OCI-LY1 (cell line): ENCODE results near the gene CNIH4.

Source experiments
- H2AFZ ChIP-seq: fragments of 200-600 bp; sonication (generic), shearing (Covaris generic); 2 replicates; pipeline ENCODE4 v1.6.0; 2014; ENCODE audit warnings: antibody characterized with exemption, mild to moderate bottlenecking, low read length
- H3F3A ChIP-seq: fragments of 200-600 bp; sonication (generic), shearing (Covaris generic); 2 replicates; pipeline ENCODE4 v1.6.0; 2014; ENCODE audit warnings: mild to moderate bottlenecking, antibody characterized with exemption, low read length, moderate library complexity; ENCODE audit not compliant: insufficient read depth
- H3K27ac ChIP-seq: fragments of 200-600 bp; sonication (generic); 2 replicates; pipeline ENCODE4 v1.5.1; 2014; ENCODE audit warnings: low read length, mixed run types, mild to moderate bottlenecking, low read depth; ENCODE audit not compliant: poor library complexity, severe bottlenecking
- H3K27me3 ChIP-seq: fragments of 200-600 bp; sonication (generic); 2 replicates; pipeline ENCODE4 v1.6.0; 2014; ENCODE audit warnings: antibody characterized with exemption, mild to moderate bottlenecking, low read length, moderate library complexity; ENCODE audit not compliant: insufficient read depth
- H3K36me3 ChIP-seq: fragments of 200-600 bp; sonication (generic); 2 replicates; pipeline ENCODE4 v1.6.1; 2014; ENCODE audit warnings: mild to moderate bottlenecking, antibody characterized with exemption, low read length, moderate library complexity, mixed read lengths; ENCODE audit not compliant: insufficient read depth
- H3K4me1 ChIP-seq: fragments of 200-600 bp; sonication (generic); 2 replicates; pipeline ENCODE4 v1.5.1; 2014; ENCODE audit warnings: mild to moderate bottlenecking, low read length, moderate library complexity; ENCODE audit not compliant: insufficient read depth, severe bottlenecking
- H3K4me2 ChIP-seq: fragments of 200-600 bp; sonication (generic), shearing (Covaris generic); 2 replicates; pipeline ENCODE4 v1.6.1; 2014; ENCODE audit warnings: low read length
- H3K4me3 ChIP-seq: fragments of 200-600 bp; sonication (generic); 2 replicates; pipeline ENCODE4 v1.5.1; 2014; ENCODE audit warnings: low read length, low read depth, mild to moderate bottlenecking, mixed read lengths; ENCODE audit not compliant: poor library complexity, severe bottlenecking
- H3K79me2 ChIP-seq: fragments of 200-600 bp; shearing (Covaris generic); 2 replicates; pipeline ENCODE4 v1.6.1; 2016; ENCODE audit warnings: mixed run types, low read length, mixed read lengths; ENCODE audit not compliant: insufficient read depth
- H3K9ac ChIP-seq: fragments of 200-600 bp; sonication (generic), shearing (Covaris generic); 2 replicates; pipeline ENCODE4 v1.6.1; 2014; ENCODE audit warnings: mild to moderate bottlenecking, low read length, mixed read lengths
- H3K9me2 ChIP-seq: fragments of 200-600 bp; sonication (generic), shearing (Covaris generic); 2 replicates; pipeline ENCODE4 v1.6.1; 2014; ENCODE audit warnings: low read depth, mild to moderate bottlenecking, low read length, mixed read lengths
- H3K9me3 ChIP-seq: fragments of 200-600 bp; shearing (Covaris generic); 2 replicates; pipeline ENCODE4 v1.6.1; 2014; ENCODE audit warnings: low read length, mixed read lengths
- H4K20me1 ChIP-seq: fragments of 200-600 bp; sonication (generic), shearing (Covaris generic); 2 replicates; pipeline ENCODE4 v1.6.0; 2016; ENCODE audit warnings: mild to moderate bottlenecking, low read length; ENCODE audit not compliant: insufficient read depth
- CTCF ChIP-seq: fragments of 200-600 bp; sonication (generic), shearing (Covaris generic); IDR thresholded peaks from 2 replicates; pipeline ENCODE4 v1.5.1; 2017; ENCODE audit warnings: mild to moderate bottlenecking, antibody characterized with exemption, low read length, moderate library complexity, mixed read lengths
- EZH2 ChIP-seq: fragments of 200-600 bp; sonication (generic), shearing (Covaris generic); IDR thresholded peaks from 2 replicates; pipeline ENCODE4 v1.8.0; 2017; ENCODE audit warnings: borderline replicate concordance, mixed run types, mild to moderate bottlenecking, antibody characterized with exemption, low read length, moderate library complexity, mixed read lengths

CNIH4 gene

GRCh38 chr1:224405604-224405970, 48.9 kb downstream of the CNIH4 start:
- Histone ChIP-seq H2AFZ (no peak overlapping the region), H3K27me3 (no peaks in the 10 kb centered on the region), H4K20me1 (no peaks in the 10 kb centered on the region), H3K9me3 (no peaks in the 10 kb centered on the region), H3K9ac (no peak overlapping the region), H3K4me3 (no peak overlapping the region), H3K27ac (no peak overlapping the region), H3K4me1 (no peaks in the 10 kb centered on the region), H3K4me2 (no peak overlapping the region), H3K79me2 (no peaks in the 10 kb centered on the region), H3K9me2 (no peaks in the 10 kb centered on the region), H3K36me3 (peaks cover 88% of the 10 kb centered on the region), H3F3A (no peaks in the 10 kb centered on the region)
- no peak for TF ChIP-seq CTCF
- TF ChIP-seq EZH2: no peak

DNA sequence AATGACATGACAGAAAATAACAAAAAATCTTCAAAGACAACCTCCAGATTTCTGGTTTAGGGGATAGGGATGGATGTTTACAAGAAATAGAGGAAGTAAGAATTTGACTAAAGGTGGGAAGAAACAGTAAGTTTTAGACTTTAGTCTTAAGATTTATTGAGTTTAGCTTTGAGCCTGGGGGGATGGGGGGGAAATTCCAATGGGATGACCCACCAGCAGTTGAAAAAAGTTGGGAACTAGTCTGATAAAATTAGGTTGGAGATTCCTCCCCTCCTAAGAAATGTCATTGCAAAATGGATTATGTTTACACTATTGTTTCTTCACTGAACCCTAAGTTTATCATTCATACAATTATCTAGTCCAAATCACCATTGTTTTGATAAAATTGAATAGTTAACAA, 49.5 kb downstream of the CNIH4 start:
- Histone ChIP-seq H3K9me2 (no peaks in the 10 kb centered on the region), H3K79me2 (no peaks in the 10 kb centered on the region), H3K9me3 (no peaks in the 10 kb centered on the region), H4K20me1 (no peaks in the 10 kb centered on the region), H3K9ac (no peak overlapping the region), H3K4me1 (no peaks in the 10 kb centered on the region), H3K36me3 (peaks cover 88% of the 10 kb centered on the region), H3K27ac (no peak overlapping the region), H3K27me3 (no peaks in the 10 kb centered on the region), H3F3A (no peaks in the 10 kb centered on the region), H2AFZ (no peak overlapping the region), H3K4me3 (no peak overlapping the region), H3K4me2 (no peak overlapping the region)
- TF ChIP-seq EZH2 (no peak), CTCF (no peak)

GRCh38 chr1:224407571-224408293, 51.1 kb downstream of the CNIH4 start:
- no peak overlapping the region for H2AFZ ChIP-seq
- H3K9me3 ChIP-seq: no peaks in the 10 kb centered on the region
- no peak overlapping the region for H3K9ac ChIP-seq
- no peak for TF ChIP-seq EZH2
- no peak for TF ChIP-seq CTCF
- H3K27me3 ChIP-seq: no peaks in the 10 kb centered on the region
- no peaks in the 10 kb centered on the region for H4K20me1 ChIP-seq
- no peaks in the 10 kb centered on the region for H3K4me1 ChIP-seq
- H3K4me2 ChIP-seq: no peak overlapping the region
- H3K79me2 ChIP-seq: no peaks in the 10 kb centered on the region
- no peaks in the 10 kb centered on the region for H3K9me2 ChIP-seq
- no peak overlapping the region for H3K27ac ChIP-seq
- H3F3A ChIP-seq: no peaks in the 10 kb centered on the region
- H3K4me3 ChIP-seq: no peak overlapping the region
- peaks cover 86% of the 10 kb centered on the region for H3K36me3 ChIP-seq
